Retinal pigment epithelial cell (primary cell): Measurements from ENCODE around the gene MUS81.

Experiments used
- DNase-seq: peaks from one replicate; pipeline ENCODE4 v3.0.0-alpha.2; 2010; ENCODE audit warnings: low read depth
- H3K4me3 ChIP-seq: 2 replicates; pipeline ENCODE4 v1.5.1; 2011; ENCODE audit warnings: mild to moderate bottlenecking, low read length, control low read depth, moderate library complexity
- TF ChIP-seq, protein P1 (sequence below): conservative IDR thresholded peaks from 2 replicates; pipeline ENCODE4 v1.5.1; 2011; ENCODE audit warnings: low read depth, low read length, control low read depth, inconsistent platforms

The MUS81 gene

DNA sequence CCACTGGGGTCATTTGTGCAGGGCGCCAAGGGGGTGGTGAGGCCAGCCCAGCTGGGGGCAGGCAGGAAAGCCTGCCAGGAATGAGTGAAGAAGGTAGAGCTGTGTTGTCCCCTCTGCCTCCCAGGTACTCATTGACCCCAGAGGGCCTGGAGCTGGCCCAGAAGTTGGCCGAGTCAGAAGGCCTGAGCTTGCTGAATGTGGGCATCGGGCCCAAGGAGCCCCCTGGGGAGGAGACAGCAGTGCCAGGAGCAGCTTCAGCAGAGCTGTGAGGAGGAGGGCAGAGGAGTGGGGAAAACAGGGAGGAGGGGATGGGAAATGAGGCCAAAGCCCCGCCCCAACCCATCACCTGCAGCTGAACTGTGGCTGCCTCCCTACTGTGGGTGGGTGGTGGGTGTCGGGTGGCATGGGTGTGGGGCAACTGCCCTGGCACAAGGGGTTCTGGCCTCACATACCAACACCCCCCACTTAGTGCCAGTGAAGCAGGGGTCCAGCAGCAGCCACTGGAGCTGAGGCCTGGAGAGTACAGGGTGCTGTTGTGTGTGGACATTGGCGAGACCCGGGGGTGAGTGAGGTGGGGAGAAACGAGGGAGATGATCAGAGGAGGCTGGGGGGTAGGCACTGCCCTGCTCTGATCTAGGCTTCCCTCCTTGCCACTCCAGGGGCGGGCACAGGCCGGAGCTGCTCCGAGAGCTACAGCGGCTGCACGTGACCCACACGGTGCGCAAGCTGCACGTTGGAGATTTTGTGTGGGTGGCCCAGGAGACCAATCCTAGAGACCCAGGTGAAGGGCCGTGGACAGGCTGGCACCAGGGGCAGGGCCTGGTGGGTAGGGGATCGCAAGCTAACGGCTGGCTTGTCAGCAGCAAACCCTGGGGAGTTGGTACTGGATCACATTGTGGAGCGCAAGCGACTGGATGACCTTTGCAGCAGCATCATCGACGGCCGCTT, 3.0 kb downstream of the MUS81 start:
- DNase-seq = no peak
- no peak overlapping the region for H3K4me3 ChIP-seq
- TF ChIP-seq, protein P1, sequence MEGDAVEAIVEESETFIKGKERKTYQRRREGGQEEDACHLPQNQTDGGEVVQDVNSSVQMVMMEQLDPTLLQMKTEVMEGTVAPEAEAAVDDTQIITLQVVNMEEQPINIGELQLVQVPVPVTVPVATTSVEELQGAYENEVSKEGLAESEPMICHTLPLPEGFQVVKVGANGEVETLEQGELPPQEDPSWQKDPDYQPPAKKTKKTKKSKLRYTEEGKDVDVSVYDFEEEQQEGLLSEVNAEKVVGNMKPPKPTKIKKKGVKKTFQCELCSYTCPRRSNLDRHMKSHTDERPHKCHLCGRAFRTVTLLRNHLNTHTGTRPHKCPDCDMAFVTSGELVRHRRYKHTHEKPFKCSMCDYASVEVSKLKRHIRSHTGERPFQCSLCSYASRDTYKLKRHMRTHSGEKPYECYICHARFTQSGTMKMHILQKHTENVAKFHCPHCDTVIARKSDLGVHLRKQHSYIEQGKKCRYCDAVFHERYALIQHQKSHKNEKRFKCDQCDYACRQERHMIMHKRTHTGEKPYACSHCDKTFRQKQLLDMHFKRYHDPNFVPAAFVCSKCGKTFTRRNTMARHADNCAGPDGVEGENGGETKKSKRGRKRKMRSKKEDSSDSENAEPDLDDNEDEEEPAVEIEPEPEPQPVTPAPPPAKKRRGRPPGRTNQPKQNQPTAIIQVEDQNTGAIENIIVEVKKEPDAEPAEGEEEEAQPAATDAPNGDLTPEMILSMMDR = no peak

DNA sequence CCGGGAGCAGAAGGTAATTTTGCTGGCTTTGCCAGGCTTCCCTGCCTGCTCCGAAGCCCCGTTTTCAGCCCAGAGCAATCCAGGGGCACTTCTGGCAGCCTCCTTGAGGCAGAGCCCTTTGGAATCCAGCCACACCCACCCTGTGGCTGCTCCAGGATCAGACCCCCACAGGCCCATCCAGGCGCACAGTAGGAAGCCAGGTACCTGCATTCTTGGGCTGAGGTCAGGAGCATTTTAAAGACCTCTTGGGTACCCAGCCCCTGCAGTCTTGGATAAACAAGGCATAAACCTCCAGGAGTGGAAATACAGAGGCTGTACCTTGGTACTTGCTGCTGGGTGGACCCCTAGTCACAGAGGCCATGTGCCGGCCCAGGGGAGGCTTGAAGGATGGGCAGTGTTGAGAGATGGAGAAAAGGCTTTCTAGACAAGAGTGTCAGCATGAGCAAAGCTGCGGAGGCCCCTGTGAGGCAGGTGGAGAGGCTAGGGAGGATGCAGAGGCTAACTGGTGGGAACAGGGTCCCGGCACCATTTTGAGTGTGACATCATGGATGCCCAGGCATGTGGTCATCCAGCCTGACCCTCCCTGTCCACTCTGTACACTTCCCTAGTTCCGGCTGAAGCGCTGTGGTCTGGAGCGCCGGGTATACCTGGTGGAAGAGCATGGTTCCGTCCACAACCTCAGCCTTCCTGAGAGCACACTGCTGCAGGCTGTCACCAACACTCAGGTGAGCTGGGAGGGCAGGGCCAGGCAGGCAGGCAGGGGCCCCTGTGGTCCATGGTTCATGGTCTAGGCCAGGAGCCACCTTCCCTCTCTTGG, 3.9 kb downstream of the MUS81 start:
- no peak for DNase-seq
- TF ChIP-seq, protein P1 = no peak
- no peak overlapping the region for H3K4me3 ChIP-seq

DNA sequence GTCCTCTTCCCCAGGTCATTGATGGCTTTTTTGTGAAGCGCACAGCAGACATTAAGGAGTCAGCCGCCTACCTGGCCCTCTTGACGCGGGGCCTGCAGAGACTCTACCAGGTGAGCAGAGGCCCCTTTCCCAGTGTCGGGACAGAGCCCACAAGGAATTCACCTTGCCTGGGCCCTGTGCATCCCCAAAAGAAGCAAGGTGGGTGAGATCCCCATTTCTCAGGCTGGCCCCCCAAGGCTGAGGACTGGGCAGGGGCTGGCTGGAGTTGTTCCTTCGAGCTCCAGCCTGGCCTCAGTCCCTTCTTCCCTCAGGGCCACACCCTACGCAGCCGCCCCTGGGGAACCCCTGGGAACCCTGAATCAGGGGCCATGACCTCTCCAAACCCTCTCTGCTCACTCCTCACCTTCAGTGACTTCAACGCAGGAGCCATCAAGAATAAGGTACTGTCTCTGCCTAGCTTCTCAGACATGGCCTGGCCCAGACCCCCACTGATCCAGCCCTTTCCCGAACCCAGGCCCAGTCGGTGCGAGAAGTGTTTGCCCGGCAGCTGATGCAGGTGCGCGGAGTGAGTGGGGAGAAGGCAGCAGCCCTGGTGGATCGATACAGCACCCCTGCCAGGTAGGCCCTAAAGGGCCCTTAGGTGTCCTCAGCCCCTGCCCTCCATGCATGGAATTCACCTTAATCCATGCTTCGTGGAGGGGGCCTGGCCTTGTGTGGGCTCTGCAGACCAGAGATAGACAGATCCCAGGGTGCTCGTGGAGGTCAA, 4.7 kb downstream of the MUS81 start:
- no peak for DNase-seq
- TF ChIP-seq, protein P1 = no peak

DNA sequence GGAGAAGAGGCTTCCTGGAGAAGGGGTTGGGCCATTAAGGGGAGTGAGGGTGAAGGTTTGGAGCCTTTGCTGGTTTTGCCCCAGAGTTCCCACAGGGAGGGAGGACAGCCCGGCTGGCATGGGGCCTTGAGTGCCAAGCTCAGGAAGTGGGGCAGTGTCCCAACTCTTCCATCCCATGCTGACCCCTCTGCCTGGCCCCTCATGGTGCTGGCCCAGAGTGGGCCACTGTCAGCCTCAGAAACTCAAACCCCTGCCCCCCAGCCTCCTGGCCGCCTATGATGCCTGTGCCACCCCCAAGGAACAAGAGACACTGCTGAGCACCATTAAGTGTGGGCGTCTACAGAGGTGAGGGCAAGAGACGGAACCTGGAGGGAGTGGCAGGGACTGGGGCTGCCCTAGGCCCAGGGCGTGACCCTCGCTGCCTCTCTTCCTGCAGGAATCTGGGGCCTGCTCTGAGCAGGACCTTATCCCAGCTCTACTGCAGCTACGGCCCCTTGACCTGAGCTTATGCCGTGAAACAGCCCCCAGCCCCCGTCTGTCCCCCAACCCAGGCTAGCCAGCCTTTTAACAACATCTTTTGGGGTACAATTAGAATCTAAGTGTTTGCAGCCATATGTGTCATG, 5.4 kb downstream of the MUS81 start:
- H3K4me3 ChIP-seq = no peak overlapping the region
- TF ChIP-seq, protein P1 = no peak
- DNase-seq = no peak

More for the DNA sequence above, 4.7 kb downstream of the MUS81 start:
- H3K4me3 ChIP-seq = no peak overlapping the region

DNA sequence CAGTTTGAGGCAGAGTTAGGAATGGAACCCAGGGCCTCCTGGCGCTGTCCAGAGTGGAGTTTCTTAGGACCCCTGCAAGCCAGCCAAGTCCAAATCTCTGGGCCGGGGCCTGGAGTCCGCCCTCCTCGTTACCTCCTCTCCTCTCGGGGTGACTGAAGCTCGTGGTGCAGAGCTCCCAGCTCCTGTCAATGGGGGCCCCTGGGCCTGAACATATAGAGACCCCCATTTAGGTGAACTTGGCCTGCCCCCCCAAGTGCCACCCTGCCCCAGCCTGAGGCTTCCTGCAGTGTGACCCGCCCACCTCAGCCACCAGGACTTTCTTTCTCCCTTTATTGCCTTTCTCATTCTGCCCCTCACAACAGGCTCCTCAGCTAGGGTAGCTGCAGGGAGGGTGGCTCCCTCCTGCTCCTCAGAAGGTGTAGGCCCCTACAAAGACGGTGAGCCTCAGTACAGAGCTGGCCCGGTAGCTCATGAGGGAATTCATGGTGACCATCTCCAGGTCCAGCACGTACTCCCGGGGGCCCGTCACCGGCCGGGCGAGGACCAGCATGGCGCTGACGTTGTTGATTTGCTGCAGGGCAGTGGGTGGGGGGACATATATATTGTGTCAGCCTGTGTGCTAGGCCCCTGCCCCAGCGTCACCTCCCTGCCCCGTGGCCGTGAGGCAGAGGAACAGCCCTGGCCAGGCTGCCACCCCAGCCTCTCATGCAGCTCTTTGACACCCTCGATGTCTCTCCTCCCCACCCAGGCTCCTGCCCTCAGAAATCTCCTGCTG, 6.5 kb downstream of the MUS81 start:
- no peak for DNase-seq
- no peak overlapping the region for H3K4me3 ChIP-seq
- TF ChIP-seq, protein P1 = no peak
